ENCODE measurements around the gene CTU2.

Gene CTU2

GRCh38 chr16:88703486-88704309, 2.6 kb upstream of the CTU2 start:
- TF ChIP-seq GABPA (IDR thresholded peaks at IDR 0.05; ENCODE audit: low read depth) (0 out of 2 replicates have a peak, but pooled peaks have one; percentile 35), CTCF (IDR thresholded peaks at IDR 0.05; ENCODE audit: insufficient read depth, low read length) (no peak), POLR2AphosphoS5 (IDR thresholded peaks at IDR 0.05; ENCODE audit: low read depth) (peak; percentile 42; the same call in 1 of the 2 replicates), SPI1 (IDR thresholded peaks at IDR 0.05; ENCODE audit: borderline replicate concordance, low read depth) (peak; percentile 2; the same call in 1 of the 2 replicates)
- TF ChIP-seq, protein P1, sequence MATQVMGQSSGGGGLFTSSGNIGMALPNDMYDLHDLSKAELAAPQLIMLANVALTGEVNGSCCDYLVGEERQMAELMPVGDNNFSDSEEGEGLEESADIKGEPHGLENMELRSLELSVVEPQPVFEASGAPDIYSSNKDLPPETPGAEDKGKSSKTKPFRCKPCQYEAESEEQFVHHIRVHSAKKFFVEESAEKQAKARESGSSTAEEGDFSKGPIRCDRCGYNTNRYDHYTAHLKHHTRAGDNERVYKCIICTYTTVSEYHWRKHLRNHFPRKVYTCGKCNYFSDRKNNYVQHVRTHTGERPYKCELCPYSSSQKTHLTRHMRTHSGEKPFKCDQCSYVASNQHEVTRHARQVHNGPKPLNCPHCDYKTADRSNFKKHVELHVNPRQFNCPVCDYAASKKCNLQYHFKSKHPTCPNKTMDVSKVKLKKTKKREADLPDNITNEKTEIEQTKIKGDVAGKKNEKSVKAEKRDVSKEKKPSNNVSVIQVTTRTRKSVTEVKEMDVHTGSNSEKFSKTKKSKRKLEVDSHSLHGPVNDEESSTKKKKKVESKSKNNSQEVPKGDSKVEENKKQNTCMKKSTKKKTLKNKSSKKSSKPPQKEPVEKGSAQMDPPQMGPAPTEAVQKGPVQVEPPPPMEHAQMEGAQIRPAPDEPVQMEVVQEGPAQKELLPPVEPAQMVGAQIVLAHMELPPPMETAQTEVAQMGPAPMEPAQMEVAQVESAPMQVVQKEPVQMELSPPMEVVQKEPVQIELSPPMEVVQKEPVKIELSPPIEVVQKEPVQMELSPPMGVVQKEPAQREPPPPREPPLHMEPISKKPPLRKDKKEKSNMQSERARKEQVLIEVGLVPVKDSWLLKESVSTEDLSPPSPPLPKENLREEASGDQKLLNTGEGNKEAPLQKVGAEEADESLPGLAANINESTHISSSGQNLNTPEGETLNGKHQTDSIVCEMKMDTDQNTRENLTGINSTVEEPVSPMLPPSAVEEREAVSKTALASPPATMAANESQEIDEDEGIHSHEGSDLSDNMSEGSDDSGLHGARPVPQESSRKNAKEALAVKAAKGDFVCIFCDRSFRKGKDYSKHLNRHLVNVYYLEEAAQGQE (IDR thresholded peaks at IDR 0.05; ENCODE audit: insufficient replicate concordance, low read depth), result no peak
- Histone ChIP-seq H3K4me3 (replicated peaks; ENCODE audit: insufficient read depth, low read length) (peak overlapping the region; percentile 90), H3K27ac (replicated peaks) (peak overlapping the region; percentile 94), H3K27me3 (ENCODE audit: insufficient read depth, poor library complexity, severe bottlenecking) (no peaks in the 10 kb centered on the region)
- peak; percentile 64 to 76 for DNase-seq (ENCODE audit: low read depth in 1 of 2, low spot score in 1 of 2)

DNA sequence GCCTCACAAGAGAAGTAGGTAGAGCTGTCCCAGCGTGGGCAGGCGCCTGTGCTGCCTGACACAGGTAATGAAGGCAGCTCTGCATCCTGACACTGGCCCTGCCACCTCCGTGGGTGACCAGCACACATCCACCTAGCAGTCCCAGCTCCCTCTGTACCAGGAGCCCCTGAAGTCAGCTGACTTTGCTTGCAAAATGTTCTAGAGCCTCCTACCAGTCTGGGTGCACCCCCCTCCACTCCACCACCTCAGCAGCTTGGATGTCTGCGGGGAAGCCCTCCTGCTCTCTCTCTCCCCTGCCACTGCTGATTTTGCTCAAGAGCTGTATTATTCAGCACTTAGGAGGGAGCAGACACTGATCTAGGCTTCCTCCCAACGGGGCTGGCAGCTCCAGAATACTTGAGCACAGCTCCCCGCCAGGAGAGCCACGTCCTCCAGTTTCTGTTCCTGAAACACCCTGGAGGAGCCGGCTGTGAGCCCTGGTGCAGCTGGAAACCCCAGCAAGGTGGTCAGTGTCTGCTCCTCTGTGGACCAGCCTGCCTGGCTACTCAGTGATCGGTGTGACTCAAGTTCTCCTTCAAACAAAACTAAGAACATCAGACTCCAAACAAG, 1.1 kb upstream of the CTU2 start:
- Histone ChIP-seq H3K4me3 (replicated peaks; ENCODE audit: insufficient read depth, low read length) (peak overlapping the region; percentile 90), H3K27me3 (ENCODE audit: insufficient read depth, poor library complexity, severe bottlenecking) (no peaks in the 10 kb centered on the region), H3K27ac (replicated peaks) (peak overlapping the region; percentile 94)
- TF ChIP-seq, protein P1 (IDR thresholded peaks at IDR 0.05; ENCODE audit: insufficient replicate concordance, low read depth), result no peak
- TF ChIP-seq POLR2AphosphoS5 (IDR thresholded peaks at IDR 0.05; ENCODE audit: low read depth), result no peak
- no peak for TF ChIP-seq SPI1 (IDR thresholded peaks at IDR 0.05; ENCODE audit: borderline replicate concordance, low read depth)
- TF ChIP-seq CTCF (IDR thresholded peaks at IDR 0.05; ENCODE audit: insufficient read depth, low read length), result no peak
- no peak for TF ChIP-seq GABPA (IDR thresholded peaks at IDR 0.05; ENCODE audit: low read depth)
- peak in 1 of 2 experiments; percentile 42 for DNase-seq (ENCODE audit: low read depth in 1 of 2, low spot score in 1 of 2)

GRCh38 chr16:88705801-88706228, 488 bp upstream of the CTU2 start:
- Histone ChIP-seq H3K27ac (replicated peaks) (peak overlapping the region; percentile 94), H3K27me3 (ENCODE audit: insufficient read depth, poor library complexity, severe bottlenecking) (no peaks in the 10 kb centered on the region), H3K4me3 (replicated peaks; ENCODE audit: insufficient read depth, low read length) (peak overlapping the region; percentile 90)
- no peak for DNase-seq (ENCODE audit: low read depth in 1 of 2, low spot score in 1 of 2)
- TF ChIP-seq POLR2AphosphoS5 (IDR thresholded peaks at IDR 0.05; ENCODE audit: low read depth), result no peak
- TF ChIP-seq GABPA (IDR thresholded peaks at IDR 0.05; ENCODE audit: low read depth), result no peak
- no peak for TF ChIP-seq SPI1 (IDR thresholded peaks at IDR 0.05; ENCODE audit: borderline replicate concordance, low read depth)
- no peak for TF ChIP-seq CTCF (IDR thresholded peaks at IDR 0.05; ENCODE audit: insufficient read depth, low read length)
- TF ChIP-seq, protein P1 (IDR thresholded peaks at IDR 0.05; ENCODE audit: insufficient replicate concordance, low read depth), result no peak

Data from HL-60 (cell line).